ENCODE results near the gene RILPL2.
"Not testable (repeated sequence)": the region's sequence is repeated elsewhere in the genome, so short reads cannot be mapped to it uniquely, and the experiment has no call there.

The RILPL2 gene

GRCh38 chr12:123436017-123436964 is at the start of gene RILPL2:
TSS of gene RILPL2 (minus strand) at chr12:123436684. CDS start at chr12:123436420, 264 bp downstream.
- peak; percentile 57 for DNase-seq (ENCODE audit: low spot score)

GRCh38 chr12:123485756-123486155 is 49.3 kb upstream of the RILPL2 start:
- DNase-seq (ENCODE audit: low spot score): no peak

- DNase-seq (ENCODE audit: low spot score): no peak
Observed at GRCh38 chr12:123483602-123484248, 47.2 kb upstream of the RILPL2 start.

GRCh38 chr12:123482876-123483275 is 46.4 kb upstream of the RILPL2 start:
- no peak for DNase-seq (ENCODE audit: low spot score)

GRCh38 chr12:123481251-123481650 is 44.8 kb upstream of the RILPL2 start:
- not testable (repeated sequence) for DNase-seq (ENCODE audit: low spot score)

GRCh38 chr12:123479442-123480180 is 43.1 kb upstream of the RILPL2 start:
- no peak for DNase-seq (ENCODE audit: low spot score)

- DNase-seq (ENCODE audit: low spot score): peak; percentile 87
Observed at GRCh38 chr12:123478762-123479161, 42.3 kb upstream of the RILPL2 start.

- DNase-seq (ENCODE audit: low spot score): no peak
Observed at GRCh38 chr12:123478069-123478468, 41.6 kb upstream of the RILPL2 start.

- DNase-seq (ENCODE audit: low spot score): no peak
Observed at GRCh38 chr12:123475246-123475703, 38.8 kb upstream of the RILPL2 start.

- no peak for DNase-seq (ENCODE audit: low spot score)
Observed at GRCh38 chr12:123474485-123475245, 38.2 kb upstream of the RILPL2 start.

- DNase-seq (ENCODE audit: low spot score): no peak
Observed at GRCh38 chr12:123472438-123472849, 36.0 kb upstream of the RILPL2 start.

GRCh38 chr12:123471374-123472068 is 35.0 kb upstream of the RILPL2 start:
- no peak for DNase-seq (ENCODE audit: low spot score)

- DNase-seq (ENCODE audit: low spot score): no peak
Observed at GRCh38 chr12:123469978-123470377, 33.5 kb upstream of the RILPL2 start.

- DNase-seq (ENCODE audit: low spot score): no peak
Observed at GRCh38 chr12:123468786-123469185, 32.3 kb upstream of the RILPL2 start.

- no peak for DNase-seq (ENCODE audit: low spot score)
Observed at GRCh38 chr12:123465084-123465483, 28.6 kb upstream of the RILPL2 start.

GRCh38 chr12:123463174-123463573 is 26.7 kb upstream of the RILPL2 start:
- DNase-seq (ENCODE audit: low spot score): not testable (repeated sequence)

- DNase-seq (ENCODE audit: low spot score): peak; percentile 69
Observed at GRCh38 chr12:123457980-123458779, 21.7 kb upstream of the RILPL2 start, which contains the start of gene SNRNP35. TSS of gene SNRNP35 (plus strand) at chr12:123458139. CDS start at chr12:123465541, 7,402 bp downstream.

GRCh38 chr12:123453165-123453564 is 16.7 kb upstream of the RILPL2 start:
- DNase-seq (ENCODE audit: low spot score): no peak

GRCh38 chr12:123452276-123452550 is 15.7 kb upstream of the RILPL2 start:
- DNase-seq (ENCODE audit: low spot score): not testable (repeated sequence)

- no peak for DNase-seq (ENCODE audit: low spot score)
Observed at GRCh38 chr12:123450636-123451035, 14.2 kb upstream of the RILPL2 start.

All from kidney capillary endothelial cell (primary cell).